Spleen (tissue), 11 donors: ENCODE measurements around the gene DDRGK1. TPM values are rescaled to one million over a fixed set of nuclear protein-coding genes. Genes with fewer than 3 reads are reported as not detected.

Source experiments
- DNase-seq: peaks from one replicate; pipeline ENCODE4 v3.0.0-alpha.2; 2020
- H3K27ac ChIP-seq, 8 donors: fragments of 200-600 bp; sonication (generic) in 7 of 8; 1 replicate in 4 of 8; 2 replicates in 4 of 8; pipeline versions ENCODE4 v1.5.0 to v1.8.0; 2016 to 2021; ENCODE audit warnings: inconsistent platforms in 4 of 8, mild to moderate bottlenecking in 4 of 8, moderate library complexity in 1 of 8
- H3K27me3 ChIP-seq, 7 donors: fragments of 200-600 bp; sonication (generic) in 6 of 7; replicated peaks in 1 of 7; 1 replicate in 4 of 7; 2 replicates in 3 of 7; pipeline versions ENCODE4 v1.5.0 to v1.8.0; 2016 to 2021; ENCODE audit warnings: inconsistent platforms in 3 of 7, mild to moderate bottlenecking in 1 of 7
- H3K36me3 ChIP-seq, 6 donors: fragments of 200-600 bp; sonication (generic) in 5 of 6; 1 replicate in 4 of 6; 2 replicates in 2 of 6; pipeline versions ENCODE4 v1.5.0 to v1.8.0; 2016 to 2021; ENCODE audit warnings: inconsistent platforms in 2 of 6
- H3K4me1 ChIP-seq, 6 donors: fragments of 200-600 bp; sonication (generic) in 5 of 6; 1 replicate in 3 of 6; 2 replicates in 3 of 6; pipeline versions ENCODE4 v1.5.0 to v1.8.0; 2016 to 2021; ENCODE audit warnings: inconsistent platforms in 3 of 6
- H3K4me3 ChIP-seq, 8 donors: fragments of 200-600 bp; sonication (generic) in 7 of 8; 1 replicate in 4 of 8; 2 replicates in 4 of 8; pipeline versions ENCODE4 v1.5.0 to v1.8.0; 2016 to 2021; ENCODE audit warnings: inconsistent platforms in 4 of 8, mild to moderate bottlenecking in 4 of 8, moderate library complexity in 2 of 8
- H3K9me3 ChIP-seq, 8 donors: fragments of 200-600 bp; sonication (generic) in 7 of 8; 1 replicate in 4 of 8; 2 replicates in 4 of 8; pipeline versions ENCODE4 v1.5.0 to v1.8.0; 2016 to 2021; ENCODE audit warnings: inconsistent platforms in 4 of 8
- CTCF ChIP-seq, 11 experiments: fragments of 200-600 bp in 7 of 11; fragments of 450-650 bp in 4 of 11; sonication (generic) in 4 of 11; IDR thresholded peaks in 8 of 11; conservative IDR thresholded peaks in 3 of 11; 1 replicate in 7 of 11; 2 replicates in 4 of 11; pipeline versions ENCODE4 v1.4.0 to v1.8.0; 2016 to 2021; ENCODE audit warnings: antibody characterized with exemption in 11 of 11, inconsistent platforms in 4 of 11, mild to moderate bottlenecking in 1 of 11
- POLR2A ChIP-seq, 3 donors: fragments of 450-650 bp; IDR thresholded peaks; one replicate each; pipeline ENCODE4 v1.5.1; 2017; ENCODE audit warnings: antibody characterized with exemption in 3 of 3, mild to moderate bottlenecking in 1 of 3
- POLR2AphosphoS5 ChIP-seq, 3 donors: sonication (generic); formaldehyde crosslinking; IDR thresholded peaks; one replicate each; pipeline ENCODE4 v1.5.1; 2017; ENCODE audit warnings: antibody characterized with exemption in 3 of 3
- WGBS, 5 donors: extraction: QIAGEN DNeasy Blood & Tissue Kit in 3 of 5; methylation state at CpG; one replicate each; pipeline versions ENCODE4 v1.1.5 to v1.1.7; 2013 to 2018; 5-methylcytosine and 5-hydroxymethylcytosine counted together
- intact Hi-C: fragments of 100-400 bp; cut with DNase I; formaldehyde crosslinking; loops from one replicate; pipeline ENCODE4 v1.15.0; 2023; ENCODE audit warnings: low total_unique reads
- polyA plus RNA-seq, 3 donors: library from polyadenylated mRNA; stranded (reverse); fragments of 200-250 nt; gene quantifications; one replicate each; pipeline ENCODE4 v1.2.1, GENCODE V29; 2013
- total RNA-seq, 7 donors: library from RNA; depleted of rRNA in 3 of 7; stranded (reverse); fragments of >200 nt in 3 of 7; fragmentation: NEBNext Ultra II Directional in 4 of 7; extraction: Animal tissue kit (Norgen Biotek cat#: 25700) in 4 of 7; gene quantifications; one replicate each; pipeline versions ENCODE4 v1.1.0 to v1.2.1, GENCODE V29; 2016 to 2021
- donor health status: healthy with polysubstance abuse.
- donor health status: DM: no; HTN: no; CAD: no; lungs with moderate emphysema.
- donor health status: DM: no; HTN: no; CAD: no.
- donor health status: Bipolar disorder and iron deficiency.
- donor health status: healthy.
- donor health status: DM: no; HTN: no; CAD: no.
- donor health status: DM: yes; HTN: yes; CAD: no.

DDRGK1 gene
- total and polyA plus RNA-seq, 10 donors = 25.6 to 53.7 (median 42.2) TPM

- DNase-seq = no peak
- no peak for TF ChIP-seq POLR2A (IDR thresholded peaks at IDR 0.05)
- no peak for TF ChIP-seq CTCF (IDR thresholded peaks at IDR 0.05 in 8 of 11, conservative IDR thresholded peaks at IDR 0.05 in 3 of 11)
- Histone ChIP-seq H3K4me3 (no peak overlapping the region), H3K36me3 (peaks cover 0 to 86% (median 63%) of the 10 kb centered on the region in 6 donors), H3K4me1 (peaks cover 7 to 19% (median 13%) of the 10 kb centered on the region in 6 donors), H3K27ac (no peak overlapping the region), H3K27me3 (no peaks in the 10 kb centered on the region), H3K9me3 (no peaks in the 10 kb centered on the region)
- WGBS, 5 donors = 47 to 69% (median 59%) methylated on average over 2 of the region's 2 CpGs
- intact Hi-C loops = no loop called here
Measured at GRCh38 chr20:3199206-3199605, 5.3 kb downstream of the DDRGK1 start.

GRCh38 chr20:3195590-3196237 lies 8.8 kb downstream of the DDRGK1 start:
- no peaks in the 10 kb centered on the region for H3K4me1 ChIP-seq
- H3K27ac ChIP-seq = no peak overlapping the region
- peak; percentile 12 for DNase-seq
- no peak overlapping the region for H3K4me3 ChIP-seq
- intact Hi-C loops = no loop called here
- no peaks in the 10 kb centered on the region for H3K9me3 ChIP-seq
- TF ChIP-seq POLR2AphosphoS5 (IDR thresholded peaks at IDR 0.05) (no peak), CTCF (IDR thresholded peaks at IDR 0.05 in 8 of 11, conservative IDR thresholded peaks at IDR 0.05 in 3 of 11) (no peak), POLR2A (IDR thresholded peaks at IDR 0.05) (no peak)
- H3K36me3 ChIP-seq = peaks cover 0 to 100% (median 90%) of the 10 kb centered on the region in 6 donors
- WGBS, 5 donors = 88 to 97% (median 92%) methylated on average over 7 of the region's 7 CpGs
- H3K27me3 ChIP-seq = no peaks in the 10 kb centered on the region

- no peaks in the 10 kb centered on the region for H3K27me3 ChIP-seq
- peaks cover 0 to 100% (median 90%) of the 10 kb centered on the region in 6 donors for H3K36me3 ChIP-seq
- intact Hi-C loops = no loop called here
- WGBS, 5 donors = 89 to 95% (median 92%) methylated on average over 10 of the region's 10 CpGs
- H3K27ac ChIP-seq = no peak overlapping the region
- H3K4me1 ChIP-seq = no peaks in the 10 kb centered on the region
- peak; percentile 49 for DNase-seq
- no peak overlapping the region for H3K4me3 ChIP-seq
- H3K9me3 ChIP-seq = no peaks in the 10 kb centered on the region
- TF ChIP-seq POLR2AphosphoS5 (IDR thresholded peaks at IDR 0.05) = peak in 2 of 3 donors; percentile 10 to 54
- TF ChIP-seq POLR2A (IDR thresholded peaks at IDR 0.05) = no peak
Measured at GRCh38 chr20:3194617-3195280, 9.7 kb downstream of the DDRGK1 start.

GRCh38 chr20:3193806-3194616 lies 10.5 kb downstream of the DDRGK1 start:
- Histone ChIP-seq H3K36me3 (peaks cover 0 to 100% (median 85%) of the 10 kb centered on the region in 6 donors), H3K27ac (no peak overlapping the region), H3K27me3 (no peaks in the 10 kb centered on the region), H3K4me1 (no peaks in the 10 kb centered on the region), H3K9me3 (no peaks in the 10 kb centered on the region), H3K4me3 (no peak overlapping the region)
- peak; percentile 45 for DNase-seq
- 86 to 97% (median 92%) methylated on average over 10 to 14 of the region's 14 CpGs for WGBS, 5 donors
- TF ChIP-seq CTCF (IDR thresholded peaks at IDR 0.05 in 8 of 11, conservative IDR thresholded peaks at IDR 0.05 in 3 of 11) (no peak), POLR2A (IDR thresholded peaks at IDR 0.05) (no peak), POLR2AphosphoS5 (IDR thresholded peaks at IDR 0.05) (no peak)
- intact Hi-C loops = no loop called here
